Measurements from ENCODE around the gene ATG7. TPM values are rescaled to one million over a fixed set of nuclear protein-coding genes. Genes with fewer than 3 reads are reported as not detected.

ATG7 gene
- total RNA-seq, 1 experiment from 2014 or later = 29.3 TPM

- no peak overlapping the region for H3K9ac ChIP-seq (ENCODE audit: low read length)
- intact Hi-C loops (cut with micrococcal nuclease) = no loop called here
- ChIA-PET POLR2A (no interaction called here), RAD21 (ENCODE audit: low non-redundant PET in 1 of 2, low total read pairs in 2 of 2, uncharacterized antibody in 2 of 2, unreplicated experiment in 2 of 2) (no interaction called here), CTCF (no interaction called here)
- BruUV-seq (replicated peaks) = no TSS peak
- no peak for TF ChIP-seq FOSL1 (IDR thresholded peaks at IDR 0.05; ENCODE audit: low read depth)
- no peak overlapping the region for H3K4me2 ChIP-seq (ENCODE audit: low read length)
- H3K9me2 ChIP-seq (ENCODE audit: insufficient read depth) = no peaks in the 10 kb centered on the region
- no peaks in the 10 kb centered on the region for H3K9me3 ChIP-seq (ENCODE audit: control insufficient read depth in 1 of 2, insufficient read depth in 1 of 2, low read depth in 1 of 2, low read length in 2 of 2)
- H3K36me3 ChIP-seq (ENCODE audit: control insufficient read depth in 1 of 2, insufficient read depth in 2 of 2, low read length in 2 of 2) = no peaks in the 10 kb centered on the region
- no peaks in the 10 kb centered on the region for H3K79me2 ChIP-seq (ENCODE audit: insufficient read depth, low read length)
- no peak overlapping the region for H2AFZ ChIP-seq (ENCODE audit: low read depth, low read length, poor library complexity, severe bottlenecking)
- no peaks in the 10 kb centered on the region for H3K27me3 ChIP-seq (ENCODE audit: insufficient read depth, low read length)
- DNase-seq (ENCODE audit: low read depth, low spot score) = no peak
- no peak overlapping the region for H3K4me3 ChIP-seq (replicated peaks in 1 of 2; ENCODE audit: low read depth in 1 of 2, low read length in 2 of 2)
- H3K27ac ChIP-seq (ENCODE audit: low read depth, low read length) = no peak overlapping the region
- H4K20me1 ChIP-seq (ENCODE audit: insufficient read depth) = no peaks in the 10 kb centered on the region
- ATAC-seq = no peak
- H3K4me1 ChIP-seq (ENCODE audit: control insufficient read depth in 1 of 2, insufficient read depth in 2 of 2, low read length in 2 of 2) = peaks cover 9 to 10% of the 10 kb centered on the region in 2 experiments
These were observed 271.1 kb downstream of the ATG7 start for GRCh38 chr3:11543141-11543947.

DNA sequence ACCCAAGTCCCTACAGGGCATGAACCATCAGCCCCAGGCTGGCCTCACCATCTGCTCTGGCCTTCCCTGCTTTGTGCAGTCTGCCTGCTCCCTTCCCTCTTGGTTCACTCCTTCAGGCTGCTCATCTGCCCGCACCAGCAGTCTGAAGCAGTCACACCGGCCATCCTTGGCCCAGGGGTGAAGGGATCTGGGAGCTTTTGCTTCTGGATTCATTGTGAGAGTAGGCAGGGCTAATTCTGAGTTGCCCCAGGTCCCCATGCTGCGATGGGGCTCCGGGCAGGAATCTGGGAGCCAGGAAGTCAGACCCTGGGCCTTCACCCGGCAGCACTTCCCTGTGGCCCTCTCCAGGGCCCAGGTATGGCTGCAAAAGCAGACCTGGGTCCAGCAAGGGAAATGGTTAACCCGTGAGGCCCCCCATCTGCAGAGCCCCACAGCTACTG is 271.8 kb downstream of the ATG7 start:
- Histone ChIP-seq H3K79me2 (ENCODE audit: insufficient read depth, low read length) (no peaks in the 10 kb centered on the region), H3K4me3 (replicated peaks in 1 of 2; ENCODE audit: low read depth in 1 of 2, low read length in 2 of 2) (no peak overlapping the region), H3K27me3 (ENCODE audit: insufficient read depth, low read length) (no peaks in the 10 kb centered on the region), H3K4me1 (ENCODE audit: control insufficient read depth in 1 of 2, insufficient read depth in 2 of 2, low read length in 2 of 2) (peaks cover 13 to 17% of the 10 kb centered on the region in 2 experiments), H3K9ac (ENCODE audit: low read length) (no peak overlapping the region), H3K9me2 (ENCODE audit: insufficient read depth) (no peaks in the 10 kb centered on the region), H2AFZ (ENCODE audit: low read depth, low read length, poor library complexity, severe bottlenecking) (no peak overlapping the region), H3K9me3 (ENCODE audit: control insufficient read depth in 1 of 2, insufficient read depth in 1 of 2, low read depth in 1 of 2, low read length in 2 of 2) (no peaks in the 10 kb centered on the region), H4K20me1 (ENCODE audit: insufficient read depth) (no peaks in the 10 kb centered on the region), H3K4me2 (ENCODE audit: low read length) (no peak overlapping the region), H3K36me3 (ENCODE audit: control insufficient read depth in 1 of 2, insufficient read depth in 2 of 2, low read length in 2 of 2) (no peaks in the 10 kb centered on the region), H3K27ac (ENCODE audit: low read depth, low read length) (no peak overlapping the region)
- RAD21 ChIA-PET (ENCODE audit: low non-redundant PET in 1 of 2, low total read pairs in 2 of 2, uncharacterized antibody in 2 of 2, unreplicated experiment in 2 of 2) = no interaction called here
- BruUV-seq (replicated peaks) = no TSS peak
- CTCF ChIA-PET = no interaction called here
- POLR2A ChIA-PET = no interaction called here
- DNase-seq (ENCODE audit: low read depth, low spot score) (no peak), ATAC-seq (no peak)
- no peak for TF ChIP-seq ELF1 (IDR thresholded peaks at IDR 0.05; ENCODE audit: borderline replicate concordance, low read depth)
- TF ChIP-seq, protein P1, sequence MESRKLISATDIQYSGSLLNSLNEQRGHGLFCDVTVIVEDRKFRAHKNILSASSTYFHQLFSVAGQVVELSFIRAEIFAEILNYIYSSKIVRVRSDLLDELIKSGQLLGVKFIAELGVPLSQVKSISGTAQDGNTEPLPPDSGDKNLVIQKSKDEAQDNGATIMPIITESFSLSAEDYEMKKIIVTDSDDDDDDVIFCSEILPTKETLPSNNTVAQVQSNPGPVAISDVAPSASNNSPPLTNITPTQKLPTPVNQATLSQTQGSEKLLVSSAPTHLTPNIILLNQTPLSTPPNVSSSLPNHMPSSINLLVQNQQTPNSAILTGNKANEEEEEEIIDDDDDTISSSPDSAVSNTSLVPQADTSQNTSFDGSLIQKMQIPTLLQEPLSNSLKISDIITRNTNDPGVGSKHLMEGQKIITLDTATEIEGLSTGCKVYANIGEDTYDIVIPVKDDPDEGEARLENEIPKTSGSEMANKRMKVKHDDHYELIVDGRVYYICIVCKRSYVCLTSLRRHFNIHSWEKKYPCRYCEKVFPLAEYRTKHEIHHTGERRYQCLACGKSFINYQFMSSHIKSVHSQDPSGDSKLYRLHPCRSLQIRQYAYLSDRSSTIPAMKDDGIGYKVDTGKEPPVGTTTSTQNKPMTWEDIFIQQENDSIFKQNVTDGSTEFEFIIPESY (IDR thresholded peaks at IDR 0.05; ENCODE audit: extremely low read depth, insufficient replicate concordance, low read length) = no peak
- TF ChIP-seq CEBPB (IDR thresholded peaks at IDR 0.05; ENCODE audit: low read depth) = no peak
- TF ChIP-seq, protein P2, sequence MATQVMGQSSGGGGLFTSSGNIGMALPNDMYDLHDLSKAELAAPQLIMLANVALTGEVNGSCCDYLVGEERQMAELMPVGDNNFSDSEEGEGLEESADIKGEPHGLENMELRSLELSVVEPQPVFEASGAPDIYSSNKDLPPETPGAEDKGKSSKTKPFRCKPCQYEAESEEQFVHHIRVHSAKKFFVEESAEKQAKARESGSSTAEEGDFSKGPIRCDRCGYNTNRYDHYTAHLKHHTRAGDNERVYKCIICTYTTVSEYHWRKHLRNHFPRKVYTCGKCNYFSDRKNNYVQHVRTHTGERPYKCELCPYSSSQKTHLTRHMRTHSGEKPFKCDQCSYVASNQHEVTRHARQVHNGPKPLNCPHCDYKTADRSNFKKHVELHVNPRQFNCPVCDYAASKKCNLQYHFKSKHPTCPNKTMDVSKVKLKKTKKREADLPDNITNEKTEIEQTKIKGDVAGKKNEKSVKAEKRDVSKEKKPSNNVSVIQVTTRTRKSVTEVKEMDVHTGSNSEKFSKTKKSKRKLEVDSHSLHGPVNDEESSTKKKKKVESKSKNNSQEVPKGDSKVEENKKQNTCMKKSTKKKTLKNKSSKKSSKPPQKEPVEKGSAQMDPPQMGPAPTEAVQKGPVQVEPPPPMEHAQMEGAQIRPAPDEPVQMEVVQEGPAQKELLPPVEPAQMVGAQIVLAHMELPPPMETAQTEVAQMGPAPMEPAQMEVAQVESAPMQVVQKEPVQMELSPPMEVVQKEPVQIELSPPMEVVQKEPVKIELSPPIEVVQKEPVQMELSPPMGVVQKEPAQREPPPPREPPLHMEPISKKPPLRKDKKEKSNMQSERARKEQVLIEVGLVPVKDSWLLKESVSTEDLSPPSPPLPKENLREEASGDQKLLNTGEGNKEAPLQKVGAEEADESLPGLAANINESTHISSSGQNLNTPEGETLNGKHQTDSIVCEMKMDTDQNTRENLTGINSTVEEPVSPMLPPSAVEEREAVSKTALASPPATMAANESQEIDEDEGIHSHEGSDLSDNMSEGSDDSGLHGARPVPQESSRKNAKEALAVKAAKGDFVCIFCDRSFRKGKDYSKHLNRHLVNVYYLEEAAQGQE (IDR thresholded peaks at IDR 0.05; ENCODE audit: low read depth) = no peak
- no peak for TF ChIP-seq ZNF274 (IDR thresholded peaks at IDR 0.05; ENCODE audit: low read depth, low read length)
- TF ChIP-seq EGR1 (IDR thresholded peaks at IDR 0.05; ENCODE audit: low read depth) = no peak
- no peak for TF ChIP-seq SIN3A (IDR thresholded peaks at IDR 0.05; ENCODE audit: low read depth)
- TF ChIP-seq TCF7L2 (IDR thresholded peaks at IDR 0.05; ENCODE audit: borderline replicate concordance, extremely low read depth, insufficient read depth, insufficient read length) = no peak
- TF ChIP-seq ZFX (IDR thresholded peaks at IDR 0.05) = no peak
- no peak for TF ChIP-seq FOSL1 (IDR thresholded peaks at IDR 0.05; ENCODE audit: low read depth)
- TF ChIP-seq CTCF (IDR thresholded peaks at IDR 0.05 in 2 of 3, conservative IDR thresholded peaks at IDR 0.05 in 1 of 3; ENCODE audit: borderline replicate concordance in 1 of 3, insufficient read depth in 1 of 3, low read depth in 2 of 3, low read length in 2 of 3) = no peak
- intact Hi-C loops (cut with micrococcal nuclease) = no loop called here

All from HCT116 (cell line).